AG10803 (cell line): ENCODE measurements around the gene SMIM20.

Source experiments
- DNase-seq: peaks from one replicate; pipeline ENCODE4 v3.0.0; 2010; ENCODE audit warnings: low read depth
- H3K4me3 ChIP-seq: 2 replicates; pipeline ENCODE4 v1.5.1; 2011; ENCODE audit warnings: mild to moderate bottlenecking, low read length, control low read depth
- CTCF ChIP-seq: conservative IDR thresholded peaks from 2 replicates; pipeline ENCODE4 v1.5.1; 2011; ENCODE audit warnings: mild to moderate bottlenecking, low read length, control low read depth, inconsistent platforms

SMIM20 gene

GRCh38 chr4:25882226-25882625, 31.8 kb upstream of the SMIM20 start:
- no peak for TF ChIP-seq CTCF
- no peak for DNase-seq
- no peak overlapping the region for H3K4me3 ChIP-seq

GRCh38 chr4:25883565-25883964, 30.5 kb upstream of the SMIM20 start:
- no peak overlapping the region for H3K4me3 ChIP-seq
- TF ChIP-seq CTCF = no peak
- DNase-seq = no peak

- DNase-seq = peak; percentile 61
- TF ChIP-seq CTCF = no peak
- no peak overlapping the region for H3K4me3 ChIP-seq
These were observed 29.8 kb upstream of the SMIM20 start for GRCh38 chr4:25884031-25884782.

GRCh38 chr4:25888781-25889180, 25.2 kb upstream of the SMIM20 start:
- peak; percentile 46 for DNase-seq
- TF ChIP-seq CTCF = no peak
- H3K4me3 ChIP-seq = no peak overlapping the region

- no peak overlapping the region for H3K4me3 ChIP-seq
- TF ChIP-seq CTCF = no peak
- peak; percentile 41 for DNase-seq
These were observed 24.2 kb upstream of the SMIM20 start for GRCh38 chr4:25889589-25890503.

- no peak for TF ChIP-seq CTCF
- no peak for DNase-seq
- H3K4me3 ChIP-seq = no peak overlapping the region
These were observed 23.2 kb upstream of the SMIM20 start for GRCh38 chr4:25890571-25891485.
